GM12865 (cell line): ENCODE results near the gene SYP.

Source experiments
- DNase-seq: peaks from one replicate; pipeline ENCODE4 v3.0.0; 2010; ENCODE audit warnings: low read depth
- H3K4me3 ChIP-seq: 2 replicates; pipeline ENCODE4 v1.5.1; 2011; ENCODE audit warnings: mild to moderate bottlenecking, low read depth, low read length, control low read depth
- CTCF ChIP-seq: IDR thresholded peaks from 2 replicates; pipeline ENCODE4 v1.5.1; 2011; ENCODE audit warnings: low read length, control low read depth, low read depth, inconsistent platforms; ENCODE audit not compliant: insufficient read depth; ENCODE audit errors: missing control alignments

SYP gene

GRCh38 chrX:49164589-49165360 lies 35.2 kb downstream of the SYP start:
- no peak overlapping the region for H3K4me3 ChIP-seq
- no peak for DNase-seq
- TF ChIP-seq CTCF = no peak

- DNase-seq = peak; percentile 90
Observed at GRCh38 chrX:49163555-49164419, 36.2 kb downstream of the SYP start.

GRCh38 chrX:49162620-49163019 lies 37.4 kb downstream of the SYP start, which contains the start of gene MAGIX:
TSS of gene MAGIX (plus strand) at chrX:49162758. CDS start at chrX:49162890, 132 bp downstream.
- peak within 1 kb of the TSS; percentile 46 for H3K4me3 ChIP-seq
- no peak for DNase-seq
- no peak for TF ChIP-seq CTCF

More at GRCh38 chrX:49163555-49164419, 36.2 kb downstream of the SYP start:
- peak overlapping the region; percentile 46 for H3K4me3 ChIP-seq
- TF ChIP-seq CTCF = peak; percentile 72

GRCh38 chrX:49161632-49162031 lies 38.4 kb downstream of the SYP start:
- DNase-seq = no peak
- H3K4me3 ChIP-seq = no peak overlapping the region

GRCh38 chrX:49160908-49161307 lies 39.1 kb downstream of the SYP start:
- DNase-seq = no peak
- H3K4me3 ChIP-seq = no peak overlapping the region
- no peak for TF ChIP-seq CTCF

More at GRCh38 chrX:49161632-49162031, 38.4 kb downstream of the SYP start:
- no peak for TF ChIP-seq CTCF

GRCh38 chrX:49157194-49157593 lies 42.8 kb downstream of the SYP start:
- no peak for TF ChIP-seq CTCF
- no peak overlapping the region for H3K4me3 ChIP-seq

More at GRCh38 chrX:49157194-49157593, 42.8 kb downstream of the SYP start:
- no peak for DNase-seq
